Transverse colon (tissue), 4 donors: ENCODE results near the gene KMT2A.

Experiments
- EP300 ChIP-seq: sonication (generic); formaldehyde crosslinking; IDR thresholded peaks from one replicate; pipeline ENCODE4 v1.6.1; 2017; ENCODE audit warnings: antibody characterized with exemption, low read depth
- POLR2A ChIP-seq: fragments of 450-650 bp; IDR thresholded peaks from one replicate; pipeline ENCODE4 v1.6.1; 2016; ENCODE audit warnings: antibody characterized with exemption, mild to moderate bottlenecking, moderate library complexity
- POLR2AphosphoS5 ChIP-seq, 3 donors: sonication (generic); formaldehyde crosslinking; IDR thresholded peaks; one replicate each; pipeline ENCODE4 v1.6.1; 2016; ENCODE audit warnings: antibody characterized with exemption in 3 of 3
- TF ChIP-seq, protein P1 (sequence below), 5 experiments: fragments of 200-600 bp in 3 of 5; fragments of 450-650 bp in 2 of 5; sonication (generic) in 3 of 5; IDR thresholded peaks; 1 replicate in 2 of 5; 2 replicates in 3 of 5; pipeline ENCODE4 v1.5.1; 2016 to 2017; ENCODE audit warnings: antibody characterized with exemption in 5 of 5, inconsistent platforms in 3 of 5, mild to moderate bottlenecking in 2 of 5, moderate library complexity in 1 of 5

DNA sequence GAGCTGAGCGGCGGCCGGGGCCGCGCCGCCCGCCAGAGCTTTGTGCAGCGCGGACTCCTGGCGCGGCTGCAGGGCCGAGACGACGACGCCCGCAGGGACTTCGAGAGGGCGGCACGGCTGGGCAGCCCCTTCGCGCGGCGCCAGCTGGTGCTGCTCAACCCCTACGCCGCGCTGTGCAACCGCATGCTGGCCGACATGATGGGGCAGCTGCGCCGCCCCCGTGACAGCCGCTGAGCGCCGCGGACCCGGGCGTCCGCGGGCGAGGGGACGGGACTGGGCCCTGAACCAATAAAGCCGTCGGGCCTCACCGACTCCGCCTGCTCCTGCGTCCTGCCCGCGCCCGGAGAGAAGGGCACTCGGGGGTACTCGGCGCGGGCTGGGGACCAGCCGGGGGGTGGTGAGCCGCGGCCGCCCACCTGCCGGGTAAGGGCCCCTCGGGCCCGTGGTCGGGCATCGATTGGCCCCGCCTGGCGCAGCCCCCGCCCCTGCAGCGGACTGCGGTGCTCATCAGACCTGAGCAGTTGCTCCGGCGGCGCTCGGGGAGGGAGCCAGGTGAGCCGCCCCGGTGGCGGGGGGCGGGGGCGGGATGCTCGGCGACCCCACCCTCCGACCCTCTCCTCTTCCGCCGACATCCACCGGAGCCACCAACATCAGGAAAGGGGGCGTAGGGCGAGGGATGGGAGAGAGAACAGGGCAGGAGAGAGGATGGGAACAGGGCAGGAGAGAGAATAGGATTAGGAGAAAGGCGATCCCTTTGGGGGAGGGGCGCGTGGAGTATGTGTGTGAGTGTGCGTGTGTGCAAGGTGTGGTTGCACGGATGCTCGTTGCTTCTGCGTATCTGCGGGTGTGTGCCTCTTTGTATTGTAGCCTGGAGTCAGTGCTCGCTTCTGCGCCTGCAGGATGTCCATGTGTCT lies 94.6 kb downstream of the KMT2A start, which contains the start of gene TMEM25:
- TF ChIP-seq POLR2AphosphoS5 (IDR thresholded peaks at IDR 0.05) (peak in 1 of 3 donors; percentile 44), EP300 (no peak), POLR2A (peak; percentile 44)
- TF ChIP-seq, protein P1, sequence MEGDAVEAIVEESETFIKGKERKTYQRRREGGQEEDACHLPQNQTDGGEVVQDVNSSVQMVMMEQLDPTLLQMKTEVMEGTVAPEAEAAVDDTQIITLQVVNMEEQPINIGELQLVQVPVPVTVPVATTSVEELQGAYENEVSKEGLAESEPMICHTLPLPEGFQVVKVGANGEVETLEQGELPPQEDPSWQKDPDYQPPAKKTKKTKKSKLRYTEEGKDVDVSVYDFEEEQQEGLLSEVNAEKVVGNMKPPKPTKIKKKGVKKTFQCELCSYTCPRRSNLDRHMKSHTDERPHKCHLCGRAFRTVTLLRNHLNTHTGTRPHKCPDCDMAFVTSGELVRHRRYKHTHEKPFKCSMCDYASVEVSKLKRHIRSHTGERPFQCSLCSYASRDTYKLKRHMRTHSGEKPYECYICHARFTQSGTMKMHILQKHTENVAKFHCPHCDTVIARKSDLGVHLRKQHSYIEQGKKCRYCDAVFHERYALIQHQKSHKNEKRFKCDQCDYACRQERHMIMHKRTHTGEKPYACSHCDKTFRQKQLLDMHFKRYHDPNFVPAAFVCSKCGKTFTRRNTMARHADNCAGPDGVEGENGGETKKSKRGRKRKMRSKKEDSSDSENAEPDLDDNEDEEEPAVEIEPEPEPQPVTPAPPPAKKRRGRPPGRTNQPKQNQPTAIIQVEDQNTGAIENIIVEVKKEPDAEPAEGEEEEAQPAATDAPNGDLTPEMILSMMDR (IDR thresholded peaks at IDR 0.05), result no peak
